NCI-H345 treated with DMSO at 0.1 percent for 48 hours (cell line): ENCODE measurements around the gene FAM151B.

ENCODE experiments used
- DNase-seq: peaks from one replicate; lab custom pipeline; 2025; ENCODE audit not compliant: unreplicated experiment; lab: John Stamatoyannopoulos, UW

FAM151B gene

GRCh38 chr5:80588858-80589540, 101.1 kb downstream of the FAM151B start:
- no peak for DNase-seq

- no peak for DNase-seq
Observed at GRCh38 chr5:80590766-80591165, 102.9 kb downstream of the FAM151B start.

DNA sequence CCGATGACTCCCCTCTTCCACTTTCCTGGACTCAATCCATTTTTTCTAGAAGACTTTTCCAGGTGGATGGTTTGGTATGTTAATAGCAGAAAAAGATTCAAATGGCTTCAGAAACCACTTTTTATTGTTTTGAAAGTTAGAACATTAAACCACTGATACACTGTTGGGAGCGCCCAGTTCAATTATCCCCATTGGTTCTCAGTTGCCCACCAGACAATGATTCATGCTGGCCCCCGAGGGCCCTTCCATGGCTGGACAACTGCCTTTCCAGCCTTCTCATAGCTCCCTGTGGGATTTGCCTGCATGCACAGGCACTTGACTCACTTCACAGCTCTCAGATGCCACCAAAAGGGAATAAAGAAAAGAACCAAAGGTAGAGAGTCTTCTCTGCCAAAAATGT, 103.5 kb downstream of the FAM151B start:
- DNase-seq = no peak

DNA sequence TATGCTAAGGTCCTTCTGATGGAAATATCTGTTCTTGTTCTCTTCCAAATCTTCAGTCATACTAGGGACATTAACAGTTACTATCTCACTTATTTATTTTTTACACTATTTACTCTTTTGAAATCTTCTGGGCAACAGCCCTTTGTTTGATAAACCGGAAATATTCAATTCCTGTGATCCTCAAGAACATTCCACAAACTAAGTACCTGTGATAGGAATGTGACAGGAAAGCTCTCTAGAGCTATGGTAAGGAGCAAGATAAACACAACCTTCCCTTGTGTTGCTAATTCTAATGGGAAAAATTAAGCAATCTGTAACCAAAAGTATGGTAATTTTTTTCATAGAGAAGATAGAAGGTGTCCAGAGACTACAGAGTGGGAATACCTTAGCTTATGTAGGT, 104.2 kb downstream of the FAM151B start:
- no peak for DNase-seq
